HEK293 (cell line): ENCODE results near the gene ZNF319.
A peak's percentile ranks its signal among the peaks of the same experiment; 100 is the strongest.

Source experiments
- EGR2 ChIP-seq: fragments of 450-650 bp; formaldehyde crosslinking; IDR thresholded peaks from 2 replicates; pipeline ENCODE4 v1.5.1; 2016; ENCODE audit warnings: low read depth, missing biosample characterization, missing genetic modification characterization
- FEZF1 ChIP-seq: fragments of 450-650 bp; formaldehyde crosslinking; IDR thresholded peaks from 2 replicates; pipeline ENCODE4 v1.5.1; 2016; ENCODE audit warnings: missing biosample characterization, missing genetic modification characterization
- KLF1 ChIP-seq: fragments of 450-650 bp; formaldehyde crosslinking; IDR thresholded peaks from 2 replicates; pipeline ENCODE4 v1.5.1; 2016; ENCODE audit warnings: missing biosample characterization, missing genetic modification characterization
- KLF10 ChIP-seq: fragments of 450-650 bp; IDR thresholded peaks from 2 replicates; pipeline ENCODE4 v1.5.1; 2018; ENCODE audit warnings: missing biosample characterization, mild to moderate bottlenecking, missing genetic modification characterization
- KLF17 ChIP-seq: fragments of 450-650 bp; formaldehyde crosslinking; IDR thresholded peaks from 2 replicates; pipeline ENCODE4 v1.5.1; 2016; ENCODE audit warnings: missing biosample characterization, missing genetic modification characterization
- PRDM2 ChIP-seq: fragments of 450-650 bp; formaldehyde crosslinking; IDR thresholded peaks from 2 replicates; pipeline ENCODE4 v1.5.1; 2016; ENCODE audit warnings: missing biosample characterization, missing genetic modification characterization, borderline replicate concordance
- REPIN1 ChIP-seq: fragments of 450-650 bp; formaldehyde crosslinking; IDR thresholded peaks from 2 replicates; pipeline ENCODE4 v1.5.1; 2017; ENCODE audit warnings: missing biosample characterization, missing genetic modification characterization, low read depth
- SCRT2 ChIP-seq: fragments of 450-650 bp; formaldehyde crosslinking; IDR thresholded peaks from 2 replicates; pipeline ENCODE4 v1.5.1; 2016; ENCODE audit warnings: missing biosample characterization, missing genetic modification characterization
- SP3 ChIP-seq: fragments of 450-650 bp; formaldehyde crosslinking; IDR thresholded peaks from 2 replicates; pipeline ENCODE4 v1.5.1; 2016; ENCODE audit warnings: missing biosample characterization, missing genetic modification characterization
- WT1 ChIP-seq: fragments of 450-650 bp; formaldehyde crosslinking; IDR thresholded peaks from 2 replicates; pipeline ENCODE4 v1.5.1; 2016; ENCODE audit warnings: missing biosample characterization, missing genetic modification characterization
- ZBTB44 ChIP-seq: fragments of 450-650 bp; IDR thresholded peaks from 2 replicates; pipeline ENCODE4 v1.5.1; 2018; ENCODE audit warnings: missing biosample characterization, mild to moderate bottlenecking, missing genetic modification characterization
- ZBTB49 ChIP-seq: fragments of 450-650 bp; formaldehyde crosslinking; IDR thresholded peaks from 2 replicates; pipeline ENCODE4 v1.5.1; 2016; ENCODE audit warnings: missing biosample characterization, missing genetic modification characterization, low read depth
- ZFHX2 ChIP-seq: fragments of 450-650 bp; formaldehyde crosslinking; conservative IDR thresholded peaks from 2 replicates; pipeline ENCODE4 v1.5.1; 2016; ENCODE audit warnings: missing biosample characterization, missing genetic modification characterization
- ZFP3 ChIP-seq: fragments of 450-650 bp; formaldehyde crosslinking; IDR thresholded peaks from 2 replicates; pipeline ENCODE4 v1.5.1; 2016; ENCODE audit warnings: low read depth, missing biosample characterization, missing genetic modification characterization
- ZFP37 ChIP-seq: fragments of 450-650 bp; formaldehyde crosslinking; IDR thresholded peaks from 2 replicates; pipeline ENCODE4 v1.5.1; 2016; ENCODE audit warnings: missing biosample characterization, missing genetic modification characterization
- ZNF157 ChIP-seq: fragments of 450-650 bp; formaldehyde crosslinking; IDR thresholded peaks from 2 replicates; pipeline ENCODE4 v1.5.1; 2016; ENCODE audit warnings: missing biosample characterization, missing genetic modification characterization
- ZNF2 ChIP-seq: fragments of 450-650 bp; formaldehyde crosslinking; IDR thresholded peaks from 2 replicates; pipeline ENCODE4 v1.5.1; 2016; ENCODE audit warnings: missing biosample characterization, missing genetic modification characterization
- ZNF274 ChIP-seq, 2 experiments: fragments of 200-500 bp in 1 of 2; fragments of 450-650 bp in 1 of 2; sonication (Bioruptor generic) in 1 of 2; formaldehyde crosslinking in 1 of 2; IDR thresholded peaks; 2 replicates each; pipeline versions ENCODE4 v1.5.1 to v1.6.1; 2014 to 2016; ENCODE audit warnings: borderline replicate concordance in 1 of 2, inconsistent platforms in 1 of 2, low read length in 1 of 2, missing biosample characterization in 1 of 2, missing genetic modification characterization in 1 of 2
- ZNF350 ChIP-seq: fragments of 450-650 bp; formaldehyde crosslinking; IDR thresholded peaks from 2 replicates; pipeline ENCODE4 v1.5.0; 2017; ENCODE audit warnings: missing biosample characterization, mild to moderate bottlenecking, missing genetic modification characterization
- ZNF416 ChIP-seq: fragments of 450-650 bp; formaldehyde crosslinking; IDR thresholded peaks from 2 replicates; pipeline ENCODE4 v1.5.1; 2016; ENCODE audit warnings: missing biosample characterization, missing genetic modification characterization
- ZNF521 ChIP-seq: fragments of 450-650 bp; formaldehyde crosslinking; IDR thresholded peaks from 2 replicates; pipeline ENCODE4 v1.5.1; 2017; ENCODE audit warnings: missing biosample characterization, mild to moderate bottlenecking, missing genetic modification characterization
- ZNF529 ChIP-seq: fragments of 450-650 bp; formaldehyde crosslinking; IDR thresholded peaks from 2 replicates; pipeline ENCODE4 v1.5.1; 2017; ENCODE audit warnings: missing genetic modification characterization, missing biosample characterization; ENCODE audit not compliant: insufficient replicate concordance
- ZNF560 ChIP-seq: fragments of 450-650 bp; formaldehyde crosslinking; IDR thresholded peaks from 2 replicates; pipeline ENCODE4 v1.5.1; 2017; ENCODE audit warnings: missing biosample characterization, missing genetic modification characterization, borderline replicate concordance
- ZNF571 ChIP-seq: fragments of 450-650 bp; formaldehyde crosslinking; IDR thresholded peaks from 2 replicates; pipeline ENCODE4 v1.5.0; 2017; ENCODE audit warnings: missing biosample characterization, missing genetic modification characterization
- ZNF623 ChIP-seq: fragments of 450-650 bp; formaldehyde crosslinking; IDR thresholded peaks from 2 replicates; pipeline ENCODE4 v1.5.1; 2016; ENCODE audit warnings: missing biosample characterization, missing genetic modification characterization
- ZNF677 ChIP-seq: fragments of 450-650 bp; IDR thresholded peaks from 2 replicates; pipeline ENCODE4 v1.5.0; 2018; ENCODE audit warnings: missing biosample characterization, mild to moderate bottlenecking, missing genetic modification characterization, moderate library complexity
- ZNF704 ChIP-seq: fragments of 450-650 bp; formaldehyde crosslinking; IDR thresholded peaks from 2 replicates; pipeline ENCODE4 v1.5.1; 2016; ENCODE audit warnings: missing biosample characterization, missing genetic modification characterization
- ZNF777 ChIP-seq: fragments of 450-650 bp; formaldehyde crosslinking; IDR thresholded peaks from 2 replicates; pipeline ENCODE4 v1.5.1; 2017; ENCODE audit warnings: missing biosample characterization, missing genetic modification characterization, borderline replicate concordance
- ZSCAN16 ChIP-seq: fragments of 450-650 bp; formaldehyde crosslinking; IDR thresholded peaks from 2 replicates; pipeline ENCODE4 v1.5.1; 2016; ENCODE audit warnings: missing biosample characterization, missing genetic modification characterization

Gene ZNF319

GRCh38 chr16:58026705-58027160 is 26.3 kb upstream of the ZNF319 start (continued):
- no peak for TF ChIP-seq ZBTB49
- TF ChIP-seq ZFP37 (tag by site-specific recombination) = no peak
- no peak for TF ChIP-seq SCRT2 (tag by site-specific recombination)
- no peak for TF ChIP-seq ZNF2 (tag by site-specific recombination)
- TF ChIP-seq ZNF560 (tag by site-specific recombination) = no peak
- no peak for TF ChIP-seq ZNF529 (tag by site-specific recombination)
- TF ChIP-seq ZNF521 (tag by site-specific recombination) = no peak
- TF ChIP-seq SP3 (tag by site-specific recombination) = no peak
- TF ChIP-seq ZFP3 (tag by site-specific recombination) = no peak
- TF ChIP-seq ZNF571 (tag by site-specific recombination) = no peak
- TF ChIP-seq ZNF157 (tag by site-specific recombination) = no peak
- no peak for TF ChIP-seq WT1
- TF ChIP-seq ZNF677 (tag by site-specific recombination) = no peak
- TF ChIP-seq REPIN1 (tag by site-specific recombination) = no peak
- TF ChIP-seq ZNF623 (tag by site-specific recombination) = no peak
- TF ChIP-seq ZNF350 (tag by site-specific recombination) = no peak
- no peak for TF ChIP-seq PRDM2 (tag by site-specific recombination)
- TF ChIP-seq ZNF704 = no peak
- peak; percentile 44 for TF ChIP-seq ZFHX2 (tag by site-specific recombination)
- TF ChIP-seq ZSCAN16 (tag by site-specific recombination) = no peak
- TF ChIP-seq ZNF416 (tag by site-specific recombination) = no peak
- TF ChIP-seq FEZF1 = no peak
- 0 out of 2 replicates have a peak, but pooled peaks have one; percentile 15 for TF ChIP-seq ZNF777 (tag by site-specific recombination)
- no peak for TF ChIP-seq KLF10 (tag by site-specific recombination)
- TF ChIP-seq KLF17 (tag by site-specific recombination) = no peak
- TF ChIP-seq KLF1 (tag by site-specific recombination) = peak; percentile 78
- peak; percentile 46 for TF ChIP-seq EGR2 (tag by site-specific recombination)
- TF ChIP-seq ZBTB44 = no peak
- TF ChIP-seq ZNF274 (IDR thresholded peaks at IDR 0.05; ENCODE audit: low read length) = no peak
- no peak for TF ChIP-seq ZNF274 (tag by site-specific recombination; IDR thresholded peaks at IDR 0.05; ENCODE audit: borderline replicate concordance)
